HEK293 (cell line): ENCODE results near the gene TPM1.

Experiments
- BCL11A ChIP-seq: fragments of 450-650 bp; formaldehyde crosslinking; IDR thresholded peaks from 2 replicates; pipeline ENCODE4 v1.5.1; 2016; ENCODE audit warnings: low read depth, missing biosample characterization, missing genetic modification characterization
- HIC1 ChIP-seq: fragments of 450-650 bp; formaldehyde crosslinking; IDR thresholded peaks from 2 replicates; pipeline ENCODE4 v1.5.1; 2016; ENCODE audit warnings: missing biosample characterization, missing genetic modification characterization
- KLF10 ChIP-seq: fragments of 450-650 bp; IDR thresholded peaks from 2 replicates; pipeline ENCODE4 v1.5.1; 2018; ENCODE audit warnings: missing biosample characterization, mild to moderate bottlenecking, missing genetic modification characterization
- KLF8 ChIP-seq: fragments of 450-650 bp; formaldehyde crosslinking; IDR thresholded peaks from 2 replicates; pipeline ENCODE4 v1.5.1; 2016; ENCODE audit warnings: missing biosample characterization, missing genetic modification characterization
- OSR2 ChIP-seq: fragments of 450-650 bp; formaldehyde crosslinking; IDR thresholded peaks from 2 replicates; pipeline ENCODE4 v1.5.1; 2016; ENCODE audit warnings: missing biosample characterization, missing genetic modification characterization
- PRDM4 ChIP-seq: fragments of 450-650 bp; formaldehyde crosslinking; IDR thresholded peaks from 2 replicates; pipeline ENCODE4 v1.5.1; 2017; ENCODE audit warnings: missing biosample characterization, missing genetic modification characterization
- PRDM6 ChIP-seq: fragments of 450-650 bp; formaldehyde crosslinking; IDR thresholded peaks from 2 replicates; pipeline ENCODE4 v1.5.1; 2017; ENCODE audit warnings: missing biosample characterization, missing genetic modification characterization
- RBAK ChIP-seq: fragments of 450-650 bp; formaldehyde crosslinking; IDR thresholded peaks from 2 replicates; pipeline ENCODE4 v1.5.1; 2016; ENCODE audit warnings: missing biosample characterization, missing genetic modification characterization
- SP3 ChIP-seq: fragments of 450-650 bp; formaldehyde crosslinking; IDR thresholded peaks from 2 replicates; pipeline ENCODE4 v1.5.1; 2016; ENCODE audit warnings: missing biosample characterization, missing genetic modification characterization
- SP7 ChIP-seq: fragments of 450-650 bp; formaldehyde crosslinking; IDR thresholded peaks from 2 replicates; pipeline ENCODE4 v1.5.1; 2016; ENCODE audit warnings: missing biosample characterization, missing genetic modification characterization
- WT1 ChIP-seq: fragments of 450-650 bp; formaldehyde crosslinking; IDR thresholded peaks from 2 replicates; pipeline ENCODE4 v1.5.1; 2016; ENCODE audit warnings: missing biosample characterization, missing genetic modification characterization
- ZNF266 ChIP-seq: fragments of 450-650 bp; formaldehyde crosslinking; IDR thresholded peaks from 2 replicates; pipeline ENCODE4 v1.5.1; 2016; ENCODE audit warnings: missing biosample characterization, missing genetic modification characterization, low read depth
- ZNF398 ChIP-seq: fragments of 450-650 bp; formaldehyde crosslinking; IDR thresholded peaks from 2 replicates; pipeline ENCODE4 v1.5.1; 2017; ENCODE audit warnings: missing biosample characterization, missing genetic modification characterization
- ZNF404 ChIP-seq: fragments of 450-650 bp; formaldehyde crosslinking; IDR thresholded peaks from 2 replicates; pipeline ENCODE4 v1.5.1; 2017; ENCODE audit warnings: missing biosample characterization, missing genetic modification characterization
- ZNF423 ChIP-seq: fragments of 450-650 bp; formaldehyde crosslinking; IDR thresholded peaks from 2 replicates; pipeline ENCODE4 v1.5.1; 2016; ENCODE audit warnings: missing biosample characterization, missing genetic modification characterization
- ZNF501 ChIP-seq: fragments of 450-650 bp; formaldehyde crosslinking; IDR thresholded peaks from 2 replicates; pipeline ENCODE4 v1.5.1; 2016; ENCODE audit warnings: missing biosample characterization, missing genetic modification characterization
- ZNF561 ChIP-seq: fragments of 450-650 bp; IDR thresholded peaks from 2 replicates; pipeline ENCODE4 v1.5.1; 2018; ENCODE audit warnings: missing biosample characterization, missing genetic modification characterization, borderline replicate concordance
- ZNF692 ChIP-seq: fragments of 450-650 bp; formaldehyde crosslinking; IDR thresholded peaks from 2 replicates; pipeline ENCODE4 v1.5.1; 2016; ENCODE audit warnings: missing biosample characterization, missing genetic modification characterization
- TF ChIP-seq, protein P1 (sequence below): fragments of 450-650 bp; formaldehyde crosslinking; IDR thresholded peaks from 2 replicates; pipeline ENCODE4 v1.5.1; 2016; ENCODE audit warnings: missing biosample characterization, missing genetic modification characterization
- TF ChIP-seq, protein P2 (sequence below): fragments of 450-650 bp; IDR thresholded peaks from 2 replicates; pipeline ENCODE4 v1.5.1; 2018; ENCODE audit warnings: missing biosample characterization, mild to moderate bottlenecking, missing genetic modification characterization
- TF ChIP-seq, protein P3 (sequence below): fragments of 450-650 bp; formaldehyde crosslinking; IDR thresholded peaks from 2 replicates; pipeline ENCODE4 v1.5.1; 2017; ENCODE audit warnings: missing biosample characterization, mild to moderate bottlenecking, missing genetic modification characterization, moderate library complexity
- TF ChIP-seq, protein P4 (sequence below): fragments of 450-650 bp; formaldehyde crosslinking; IDR thresholded peaks from 2 replicates; pipeline ENCODE4 v1.5.1; 2017; ENCODE audit warnings: missing biosample characterization, missing genetic modification characterization

Gene TPM1

GRCh38 chr15:63041974-63042876 lies at the start of gene TPM1 (continued):
- TF ChIP-seq PRDM6 = no peak
- TF ChIP-seq, protein P1, sequence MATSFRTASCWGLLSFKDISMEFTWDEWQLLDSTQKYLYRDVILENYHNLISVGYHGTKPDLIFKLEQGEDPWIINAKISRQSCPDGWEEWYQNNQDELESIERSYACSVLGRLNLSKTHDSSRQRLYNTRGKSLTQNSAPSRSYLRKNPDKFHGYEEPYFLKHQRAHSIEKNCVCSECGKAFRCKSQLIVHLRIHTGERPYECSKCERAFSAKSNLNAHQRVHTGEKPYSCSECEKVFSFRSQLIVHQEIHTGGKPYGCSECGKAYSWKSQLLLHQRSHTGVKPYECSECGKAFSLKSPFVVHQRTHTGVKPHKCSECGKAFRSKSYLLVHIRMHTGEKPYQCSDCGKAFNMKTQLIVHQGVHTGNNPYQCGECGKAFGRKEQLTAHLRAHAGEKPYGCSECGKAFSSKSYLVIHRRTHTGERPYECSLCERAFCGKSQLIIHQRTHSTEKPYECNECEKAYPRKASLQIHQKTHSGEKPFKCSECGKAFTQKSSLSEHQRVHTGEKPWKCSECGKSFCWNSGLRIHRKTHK (tag by site-specific recombination) = no peak
- TF ChIP-seq, protein P2, sequence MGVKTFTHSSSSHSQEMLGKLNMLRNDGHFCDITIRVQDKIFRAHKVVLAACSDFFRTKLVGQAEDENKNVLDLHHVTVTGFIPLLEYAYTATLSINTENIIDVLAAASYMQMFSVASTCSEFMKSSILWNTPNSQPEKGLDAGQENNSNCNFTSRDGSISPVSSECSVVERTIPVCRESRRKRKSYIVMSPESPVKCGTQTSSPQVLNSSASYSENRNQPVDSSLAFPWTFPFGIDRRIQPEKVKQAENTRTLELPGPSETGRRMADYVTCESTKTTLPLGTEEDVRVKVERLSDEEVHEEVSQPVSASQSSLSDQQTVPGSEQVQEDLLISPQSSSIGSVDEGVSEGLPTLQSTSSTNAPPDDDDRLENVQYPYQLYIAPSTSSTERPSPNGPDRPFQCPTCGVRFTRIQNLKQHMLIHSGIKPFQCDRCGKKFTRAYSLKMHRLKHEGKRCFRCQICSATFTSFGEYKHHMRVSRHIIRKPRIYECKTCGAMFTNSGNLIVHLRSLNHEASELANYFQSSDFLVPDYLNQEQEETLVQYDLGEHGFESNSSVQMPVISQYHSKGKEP (tag by site-specific recombination) = no peak
- TF ChIP-seq SP3 (tag by site-specific recombination) = peak; percentile 63
- TF ChIP-seq OSR2 (tag by site-specific recombination) = no peak
- no peak for TF ChIP-seq WT1
- TF ChIP-seq SP7 (tag by site-specific recombination) = no peak
- TF ChIP-seq ZNF501 (tag by site-specific recombination) = peak; percentile 47; the same call in 1 of the 2 replicates
- TF ChIP-seq BCL11A (tag by site-specific recombination) = no peak
- TF ChIP-seq ZNF561 (tag by site-specific recombination) = peak; percentile 21; the same call in 1 of the 2 replicates
- 0 out of 2 replicates have a peak, but pooled peaks have one; percentile 24 for TF ChIP-seq KLF10 (tag by site-specific recombination)
- 0 out of 2 replicates have a peak, but pooled peaks have one; percentile 14 for TF ChIP-seq ZNF692 (tag by site-specific recombination)
- peak; percentile 50; the same call in 1 of the 2 replicates for TF ChIP-seq ZNF423
- peak; percentile 80 for TF ChIP-seq ZNF398 (tag by site-specific recombination)
- TF ChIP-seq KLF8 = no peak
- no peak for TF ChIP-seq RBAK (tag by site-specific recombination)
- TF ChIP-seq PRDM4 = no peak
- TF ChIP-seq HIC1 (tag by site-specific recombination) = no peak
- no peak for TF ChIP-seq ZNF404 (tag by site-specific recombination)
- TF ChIP-seq, protein P3, sequence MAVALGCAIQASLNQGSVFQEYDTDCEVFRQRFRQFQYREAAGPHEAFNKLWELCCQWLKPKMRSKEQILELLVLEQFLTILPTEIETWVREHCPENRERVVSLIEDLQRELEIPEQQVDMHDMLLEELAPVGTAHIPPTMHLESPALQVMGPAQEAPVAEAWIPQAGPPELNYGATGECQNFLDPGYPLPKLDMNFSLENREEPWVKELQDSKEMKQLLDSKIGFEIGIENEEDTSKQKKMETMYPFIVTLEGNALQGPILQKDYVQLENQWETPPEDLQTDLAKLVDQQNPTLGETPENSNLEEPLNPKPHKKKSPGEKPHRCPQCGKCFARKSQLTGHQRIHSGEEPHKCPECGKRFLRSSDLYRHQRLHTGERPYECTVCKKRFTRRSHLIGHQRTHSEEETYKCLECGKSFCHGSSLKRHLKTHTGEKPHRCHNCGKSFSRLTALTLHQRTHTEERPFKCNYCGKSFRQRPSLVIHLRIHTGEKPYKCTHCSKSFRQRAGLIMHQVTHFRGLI (tag by site-specific recombination) = no peak
- TF ChIP-seq, protein P4, sequence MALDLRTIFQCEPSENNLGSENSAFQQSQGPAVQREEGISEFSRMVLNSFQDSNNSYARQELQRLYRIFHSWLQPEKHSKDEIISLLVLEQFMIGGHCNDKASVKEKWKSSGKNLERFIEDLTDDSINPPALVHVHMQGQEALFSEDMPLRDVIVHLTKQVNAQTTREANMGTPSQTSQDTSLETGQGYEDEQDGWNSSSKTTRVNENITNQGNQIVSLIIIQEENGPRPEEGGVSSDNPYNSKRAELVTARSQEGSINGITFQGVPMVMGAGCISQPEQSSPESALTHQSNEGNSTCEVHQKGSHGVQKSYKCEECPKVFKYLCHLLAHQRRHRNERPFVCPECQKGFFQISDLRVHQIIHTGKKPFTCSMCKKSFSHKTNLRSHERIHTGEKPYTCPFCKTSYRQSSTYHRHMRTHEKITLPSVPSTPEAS (tag by site-specific recombination) = peak; percentile 11; the same call in 1 of the 2 replicates
- TF ChIP-seq ZNF266 = no peak
